HL-60/S4 treated with phorbol 12-myristate 13-acetate at 8.2 ng/mL for 4 days and 3 days (cell line): ENCODE measurements around the gene KHNYN.
"Not testable (repeated sequence)": the region's sequence is repeated elsewhere in the genome, so short reads cannot be mapped to it uniquely, and the experiment has no call there.

Experiments used
- in situ Hi-C: fragments of 300-500 bp; cut with MboI; formaldehyde crosslinking; loops from 2 replicates; pipeline ENCODE4 v1.15.0; 2022; ENCODE audit warnings: low sequenced_read_pairs

KHNYN gene

GRCh38 chr14:24463884-24464785 is 34.4 kb downstream of the KHNYN start:
- in situ Hi-C loops, result no loop called here

DNA sequence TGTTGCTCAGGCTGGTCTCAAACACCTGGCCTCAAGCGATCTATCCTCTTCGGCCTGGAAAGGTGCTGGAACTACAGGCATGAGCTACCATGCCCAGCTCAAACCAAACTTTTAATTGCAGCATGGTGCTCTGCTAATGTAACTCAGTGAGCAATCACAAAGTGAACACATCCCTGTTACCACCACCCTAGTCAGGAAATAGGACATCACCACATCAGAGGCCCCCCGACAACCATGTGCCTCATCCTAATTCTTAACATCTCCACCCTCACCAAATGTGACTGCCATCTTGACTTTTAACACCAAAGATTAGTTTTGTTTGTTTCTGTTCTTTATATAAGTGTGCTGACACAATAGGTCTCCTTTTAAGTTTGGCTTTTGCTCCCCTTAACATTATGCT is 35.6 kb downstream of the KHNYN start:
- in situ Hi-C loops, result no loop called here

GRCh38 chr14:24465805-24466204 is 36.1 kb downstream of the KHNYN start:
- in situ Hi-C loops, result no loop called here

- in situ Hi-C loops, result not testable (repeated sequence)
Observed at GRCh38 chr14:24470450-24470849, 40.7 kb downstream of the KHNYN start.

GRCh38 chr14:24473211-24473610 is 43.5 kb downstream of the KHNYN start:
- in situ Hi-C loops, result no loop called here

- in situ Hi-C loops, result no loop called here
Observed at GRCh38 chr14:24475261-24475660, 45.5 kb downstream of the KHNYN start.

- in situ Hi-C loops, result not testable (repeated sequence)
Observed at GRCh38 chr14:24479999-24480398, 50.2 kb downstream of the KHNYN start.

DNA sequence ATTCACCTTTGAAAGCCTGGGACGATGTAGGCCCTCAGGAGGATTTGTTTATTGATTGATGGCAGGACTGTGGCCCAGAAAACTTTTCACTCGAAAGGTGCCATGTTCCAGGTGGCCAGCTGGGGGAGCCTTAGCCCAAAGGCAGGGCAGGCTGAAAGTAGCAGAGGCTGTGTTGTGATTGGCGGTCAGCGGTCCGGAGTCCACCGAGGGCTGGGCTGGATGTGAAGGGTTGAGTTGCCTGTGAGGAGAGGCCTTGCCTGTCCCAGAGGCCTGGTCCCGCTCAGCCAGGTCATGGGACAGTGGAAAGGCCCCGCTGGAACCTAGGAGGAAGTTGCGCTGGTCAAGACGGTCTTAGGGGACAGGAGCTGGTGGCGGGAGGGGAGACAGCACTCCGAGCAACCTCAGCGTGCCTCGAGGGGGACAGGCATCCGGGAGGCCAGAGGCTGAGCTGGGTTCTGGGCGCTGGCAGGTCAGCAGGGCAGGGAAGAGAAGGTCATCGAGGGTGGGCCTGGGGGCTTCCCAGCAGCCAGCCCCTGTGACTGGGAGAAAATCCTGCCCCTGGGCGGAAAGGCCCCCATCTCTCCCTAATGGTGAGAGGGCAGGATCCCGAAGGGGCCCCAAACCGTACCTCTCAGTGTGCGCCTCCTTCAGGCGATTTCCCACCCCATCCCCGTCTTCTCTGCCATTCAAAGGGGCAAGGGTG is 52.0 kb downstream of the KHNYN start:
- in situ Hi-C loops, result no loop called here

DNA sequence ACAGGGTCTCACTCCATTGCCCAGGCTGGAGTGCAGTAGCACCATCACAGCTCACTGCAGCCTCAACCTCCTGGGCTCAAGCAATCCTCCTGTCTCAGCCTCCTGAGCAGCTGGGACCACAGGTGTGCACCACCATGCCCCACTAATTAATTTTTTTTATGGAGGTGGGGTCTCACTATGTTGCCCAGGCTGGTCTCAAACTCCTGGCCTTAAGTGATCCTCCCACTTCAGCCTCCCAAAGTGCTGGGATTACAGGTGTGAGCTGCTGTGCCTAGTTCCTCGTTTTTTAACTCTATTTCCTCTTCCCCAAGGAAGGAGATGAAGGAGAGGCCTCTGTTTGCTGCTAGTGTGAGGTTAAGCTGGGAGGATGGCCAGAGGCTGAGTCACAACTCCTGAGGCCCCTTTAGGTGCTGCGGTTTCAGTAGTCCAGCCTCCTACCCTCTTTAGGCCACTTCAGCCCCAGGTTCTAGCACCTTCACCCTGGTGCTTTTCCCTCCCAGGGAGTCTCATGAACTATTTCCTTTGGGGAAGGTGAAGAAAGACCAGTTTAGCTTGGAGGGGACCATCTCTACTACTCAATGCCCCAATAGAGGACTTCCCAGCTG is 53.0 kb downstream of the KHNYN start:
- in situ Hi-C loops, result not testable (repeated sequence)

- in situ Hi-C loops, result no loop called here
Observed at GRCh38 chr14:24483604-24484252, 54.0 kb downstream of the KHNYN start.
